ENCODE measurements around the gene INPP5B. TPM values are rescaled to one million over a fixed set of nuclear protein-coding genes. Genes with fewer than 3 reads are reported as not detected.
A peak's percentile ranks its signal among the peaks of the same experiment; 100 is the strongest.

INPP5B gene
- total RNA-seq, 2 donors from 2014 or later: 34.2 to 52.7 TPM

DNA sequence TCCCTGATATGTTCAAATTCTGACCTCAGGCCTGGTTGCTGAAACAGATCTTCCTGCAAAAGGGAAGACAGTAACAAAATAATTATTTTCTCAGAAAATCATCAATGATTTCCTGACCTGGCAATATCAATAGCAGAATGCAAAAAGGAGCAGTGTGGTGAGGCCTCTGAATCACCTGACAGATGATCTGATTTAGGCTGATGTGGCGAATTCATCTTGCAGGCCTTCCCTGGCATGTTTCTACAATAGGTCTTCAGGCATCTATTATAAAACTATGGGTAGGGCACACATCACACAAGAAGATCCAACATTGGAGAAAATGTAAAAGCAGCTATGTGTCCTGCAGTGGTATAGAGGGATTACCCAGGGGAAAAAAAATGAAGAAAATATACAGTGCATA, 80.4 kb downstream of the INPP5B start:
- Mint-ChIP-seq H3K36me3 (peaks cover 4 to 11% of the 10 kb centered on the region in 2 donors), H3K27ac (peak overlapping the region in 1 of 2 donors; percentile 57)

DNA sequence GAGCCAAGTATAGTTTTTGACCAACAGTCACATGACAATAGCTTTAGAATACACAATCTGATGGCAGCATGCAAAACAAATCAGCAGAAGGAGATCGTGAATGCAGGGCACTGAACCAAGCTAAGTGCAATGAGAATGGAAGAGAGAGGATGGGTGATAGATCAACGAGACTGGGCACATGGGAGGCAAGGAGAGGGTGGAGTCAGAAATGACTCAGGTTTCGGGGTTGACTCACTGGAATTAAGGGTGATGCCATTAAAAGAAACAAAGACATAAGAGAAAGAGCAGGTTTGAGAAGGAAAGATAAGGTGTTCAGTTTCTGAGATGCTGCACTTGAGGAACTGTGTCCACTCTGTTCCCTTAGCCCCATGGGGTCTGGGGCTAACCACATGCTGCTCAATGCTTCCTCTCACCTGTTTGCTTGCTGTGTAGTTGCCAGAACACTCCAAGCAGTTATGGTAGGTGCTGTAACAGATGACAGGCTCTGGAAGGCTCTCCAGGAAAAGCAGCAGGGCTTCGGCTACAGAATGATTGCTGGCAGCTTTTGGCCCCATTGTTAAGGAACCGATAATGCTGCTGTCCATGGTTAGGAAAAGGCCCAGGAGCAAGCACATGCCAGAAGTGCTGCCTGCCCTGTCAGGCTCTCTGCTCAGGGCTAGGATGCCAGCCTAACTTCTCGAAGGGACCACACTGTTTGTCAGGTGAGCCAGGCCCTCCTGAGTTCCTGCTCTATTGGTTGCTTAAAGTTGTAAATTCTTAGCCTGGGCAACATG, 81.3 kb downstream of the INPP5B start:
- peak overlapping the region; percentile 45 to 57 for H3K27ac Mint-ChIP-seq
- H3K9me3 Mint-ChIP-seq: no peaks in the 10 kb centered on the region
- DNase-seq (ENCODE audit: low spot score in 2 of 2) (peak in 1 of 2 donors; percentile 42), ATAC-seq (peak; percentile 88 to 94)
- peaks cover 4 to 11% of the 10 kb centered on the region in 2 donors for H3K36me3 Mint-ChIP-seq

More for the DNA sequence above, 80.4 kb downstream of the INPP5B start:
- H3K9me3 Mint-ChIP-seq: no peaks in the 10 kb centered on the region
- DNase-seq (ENCODE audit: low spot score in 2 of 2): no peak
- ATAC-seq: no peak

GRCh38 chr1:37862330-37862729, 84.5 kb downstream of the INPP5B start:
- no peak for DNase-seq (ENCODE audit: low spot score in 2 of 2)
- H3K27ac Mint-ChIP-seq: peak overlapping the region; percentile 81 to 92
- no peak for ATAC-seq
- peaks cover under 1 to 30% of the 10 kb centered on the region in 2 donors for H3K36me3 Mint-ChIP-seq
- H3K9me3 Mint-ChIP-seq: no peaks in the 10 kb centered on the region

DNA sequence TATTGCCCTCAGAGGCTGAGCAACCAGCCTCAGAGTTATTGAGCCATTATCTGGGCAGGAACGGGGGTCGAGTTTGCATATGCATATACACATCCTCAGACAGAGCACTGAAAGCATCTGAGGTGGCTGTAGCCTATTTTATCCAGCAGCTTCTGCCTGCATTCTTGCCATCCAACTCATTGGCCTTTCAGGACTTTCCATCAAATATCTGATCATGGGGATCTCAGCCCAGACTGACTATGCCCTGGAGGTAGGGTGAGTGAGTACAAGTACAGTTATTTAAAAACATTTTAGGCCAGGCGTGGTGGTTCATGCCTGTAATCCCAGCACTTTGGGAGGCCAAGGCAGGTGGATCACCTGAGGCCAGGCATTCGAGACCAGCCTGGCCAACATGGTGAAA, 85.7 kb downstream of the INPP5B start:
- no peaks in the 10 kb centered on the region for H3K9me3 Mint-ChIP-seq
- H3K36me3 Mint-ChIP-seq: peaks cover 5 to 34% of the 10 kb centered on the region in 2 donors
- ATAC-seq (no peak), DNase-seq (ENCODE audit: low spot score in 2 of 2) (no peak)
- no peak overlapping the region for H3K27ac Mint-ChIP-seq

- peak overlapping the region; percentile 95 to 97 for H3K27ac Mint-ChIP-seq
- ATAC-seq: no peak
- H3K9me3 Mint-ChIP-seq: no peaks in the 10 kb centered on the region
- DNase-seq (ENCODE audit: low spot score in 2 of 2): no peak
- peaks cover 5 to 34% of the 10 kb centered on the region in 2 donors for H3K36me3 Mint-ChIP-seq
Observed at GRCh38 chr1:37860346-37860666, 86.5 kb downstream of the INPP5B start.

GRCh38 chr1:37859507-37860345, 87.1 kb downstream of the INPP5B start, which contains the start of gene MTF1:
TSS of gene MTF1 (minus strand) at chr1:37859592. CDS start at chr1:37857658, 1,934 bp downstream.
- peak; percentile 99 for ATAC-seq

DNA sequence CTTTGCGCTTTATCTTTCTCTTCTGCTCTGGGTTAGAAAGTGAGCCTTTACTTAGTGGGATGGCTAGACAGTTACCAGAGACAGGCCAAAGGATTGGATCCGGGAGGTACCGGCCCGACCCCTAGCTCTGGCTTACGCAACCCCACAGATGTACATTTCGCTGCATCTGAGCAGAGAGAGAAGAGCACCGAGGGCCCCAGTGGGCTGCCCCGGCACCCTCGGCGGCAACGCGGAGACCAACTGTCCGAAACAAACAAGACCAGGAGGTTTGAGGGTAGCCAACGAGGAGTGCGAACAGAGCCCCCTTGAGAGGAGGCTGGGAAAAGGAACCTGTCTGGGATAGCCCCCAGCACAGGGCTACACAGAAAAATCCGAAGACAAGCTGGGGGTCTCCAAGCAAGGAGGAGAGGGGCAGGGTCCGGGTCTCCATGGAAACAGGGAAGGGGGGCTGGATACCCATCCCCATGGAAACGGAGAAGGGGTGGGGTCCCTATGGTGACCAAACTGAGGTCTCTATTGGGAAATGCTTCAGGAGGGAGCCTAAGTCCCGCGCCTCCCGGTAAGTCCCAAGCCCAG, 87.8 kb downstream of the INPP5B start:
- DNase-seq (ENCODE audit: low spot score in 2 of 2) (peak in 1 of 2 donors; percentile 10), ATAC-seq (no peak)
- H3K36me3 Mint-ChIP-seq: peaks cover 11 to 31% of the 10 kb centered on the region in 2 donors
- H3K27ac Mint-ChIP-seq: peak overlapping the region; percentile 95 to 97
- H3K9me3 Mint-ChIP-seq: no peaks in the 10 kb centered on the region

More at GRCh38 chr1:37859507-37860345, 87.1 kb downstream of the INPP5B start, which contains the start of gene MTF1:
- Mint-ChIP-seq H3K27ac (peak within 1 kb of the TSS; percentile 95 to 97), H3K9me3 (no peaks in the 10 kb centered on the region), H3K36me3 (peaks cover 5 to 34% of the 10 kb centered on the region in 2 donors)
- DNase-seq (ENCODE audit: low spot score in 2 of 2): peak; percentile 92 to 94

DNA sequence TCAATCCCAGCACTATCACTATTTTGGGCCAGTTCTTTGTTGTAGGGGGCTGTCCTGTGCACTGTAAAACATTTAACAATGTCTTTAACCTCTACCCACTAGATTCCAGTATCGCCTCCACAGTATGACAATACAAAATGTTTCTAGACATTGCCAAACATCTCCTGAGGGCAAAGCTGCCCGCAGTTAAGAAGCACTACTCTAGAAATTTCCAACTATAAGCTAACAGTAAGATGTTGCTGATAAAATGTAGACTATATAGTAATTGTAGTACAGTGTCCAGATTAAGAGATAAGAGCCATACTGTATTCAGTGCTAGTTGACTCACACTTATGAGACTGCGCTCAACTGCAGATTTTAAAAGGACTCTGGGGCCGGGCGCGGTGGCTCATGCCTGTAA, 92.4 kb downstream of the INPP5B start:
- no peak for DNase-seq (ENCODE audit: low spot score in 2 of 2)
- H3K27ac Mint-ChIP-seq: peak overlapping the region in 1 of 2 donors; percentile 74
- no peak for ATAC-seq
- H3K36me3 Mint-ChIP-seq: peaks cover 15 to 23% of the 10 kb centered on the region in 2 donors
- H3K9me3 Mint-ChIP-seq: no peaks in the 10 kb centered on the region

DNA sequence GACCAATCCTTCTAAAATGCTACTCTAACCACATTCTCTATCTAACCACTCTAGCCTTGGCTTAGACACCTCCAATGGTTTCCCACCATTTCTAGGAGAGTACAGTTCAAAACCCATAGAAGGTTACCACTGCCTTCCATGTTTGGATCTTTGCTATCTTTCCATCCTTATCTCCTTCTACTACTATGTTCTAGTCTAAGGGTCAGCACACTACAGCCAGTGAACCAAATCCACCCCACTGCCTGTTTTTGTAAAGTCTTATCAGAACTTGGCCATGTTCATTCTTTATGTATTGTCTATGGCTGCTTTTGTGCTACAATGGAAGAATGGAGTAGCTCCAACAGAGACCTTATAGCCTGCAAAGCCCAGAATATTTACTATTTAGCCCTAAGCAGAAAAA, 93.7 kb downstream of the INPP5B start:
- ATAC-seq (no peak), DNase-seq (ENCODE audit: low spot score in 2 of 2) (no peak)
- Mint-ChIP-seq H3K36me3 (peaks cover 15% of the 10 kb centered on the region in 2 donors), H3K27ac (no peak overlapping the region), H3K9me3 (no peaks in the 10 kb centered on the region)

DNA sequence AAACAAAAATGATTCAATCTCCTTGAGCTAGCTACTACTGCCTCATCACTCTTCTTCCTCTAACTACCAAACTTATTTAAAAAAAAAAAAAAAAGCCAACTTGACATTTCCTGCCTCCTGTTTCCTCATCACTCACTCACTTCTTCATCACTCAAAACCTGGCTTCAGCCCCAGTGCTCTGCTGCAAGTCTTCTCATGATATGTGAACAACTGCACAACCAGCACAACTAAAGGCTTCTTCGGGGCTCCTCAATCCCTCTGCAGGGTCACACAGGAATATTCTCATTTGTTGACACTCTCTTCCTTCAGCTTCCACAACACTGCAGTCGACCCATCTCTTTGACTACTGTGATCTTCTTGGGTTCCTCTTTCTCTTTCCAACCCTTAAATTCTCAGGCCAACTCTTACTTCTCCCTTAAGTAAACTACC, 95.1 kb downstream of the INPP5B start:
- H3K36me3 Mint-ChIP-seq: peaks cover 8 to 10% of the 10 kb centered on the region in 2 donors
- H3K9me3 Mint-ChIP-seq: no peaks in the 10 kb centered on the region
- ATAC-seq (peak; percentile 22 to 28), DNase-seq (ENCODE audit: low spot score in 2 of 2) (no peak)
- H3K27ac Mint-ChIP-seq: no peak overlapping the region

DNA sequence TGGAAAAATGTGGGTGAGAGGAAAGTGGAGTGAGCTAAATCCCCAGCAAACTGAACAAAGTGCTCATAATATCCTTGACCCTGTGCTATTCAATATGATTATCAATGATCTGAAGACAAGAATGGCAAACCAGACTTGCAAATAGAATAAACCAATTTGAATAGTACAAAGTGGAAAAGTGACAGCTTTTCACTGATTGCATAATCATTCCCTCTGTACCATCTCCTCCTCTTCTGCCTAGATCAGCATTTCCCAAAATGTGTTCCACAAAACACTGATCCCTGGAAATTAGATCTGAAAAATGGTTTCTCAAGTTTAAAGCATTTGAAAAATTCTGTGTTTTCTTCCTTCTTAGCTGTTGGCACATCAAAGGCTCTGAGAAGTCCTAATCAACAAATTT, 95.6 kb downstream of the INPP5B start:
- ATAC-seq (no peak), DNase-seq (ENCODE audit: low spot score in 2 of 2) (no peak)
- Mint-ChIP-seq H3K27ac (no peak overlapping the region), H3K9me3 (no peaks in the 10 kb centered on the region), H3K36me3 (peaks cover 8 to 10% of the 10 kb centered on the region in 2 donors)

DNA sequence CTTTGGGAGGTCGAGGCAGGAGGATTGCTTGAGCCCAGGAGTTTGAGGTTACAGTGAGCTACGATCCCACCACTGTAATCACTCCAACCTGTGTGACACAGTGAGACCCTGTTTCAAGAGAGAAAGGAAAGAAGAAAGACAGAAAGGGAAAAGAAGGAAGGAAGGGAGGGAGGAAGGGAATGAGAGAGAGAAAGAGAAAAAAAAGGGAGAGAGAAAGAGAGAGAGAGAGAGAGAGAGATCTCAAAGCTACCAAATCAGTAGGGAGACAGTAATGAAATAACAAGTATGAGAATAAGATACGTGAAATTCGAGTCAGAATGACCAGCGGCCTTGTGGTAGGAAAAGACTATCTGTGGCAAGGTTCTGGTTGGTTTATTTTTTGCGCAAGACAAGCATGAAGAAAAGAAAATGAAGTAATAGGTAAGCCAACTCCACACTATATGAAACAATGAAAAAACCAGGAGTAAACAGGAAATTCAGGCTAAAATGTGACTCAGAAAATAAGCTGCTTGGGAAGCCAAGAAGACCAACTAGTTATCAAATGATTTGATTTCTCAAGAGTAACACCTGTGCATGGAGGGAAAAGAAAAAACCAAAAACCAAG, 96.4 kb downstream of the INPP5B start:
- peaks cover 8 to 10% of the 10 kb centered on the region in 2 donors for H3K36me3 Mint-ChIP-seq
- no peak overlapping the region for H3K27ac Mint-ChIP-seq
- ATAC-seq (no peak), DNase-seq (ENCODE audit: low spot score in 2 of 2) (no peak)
- H3K9me3 Mint-ChIP-seq: no peaks in the 10 kb centered on the region

DNA sequence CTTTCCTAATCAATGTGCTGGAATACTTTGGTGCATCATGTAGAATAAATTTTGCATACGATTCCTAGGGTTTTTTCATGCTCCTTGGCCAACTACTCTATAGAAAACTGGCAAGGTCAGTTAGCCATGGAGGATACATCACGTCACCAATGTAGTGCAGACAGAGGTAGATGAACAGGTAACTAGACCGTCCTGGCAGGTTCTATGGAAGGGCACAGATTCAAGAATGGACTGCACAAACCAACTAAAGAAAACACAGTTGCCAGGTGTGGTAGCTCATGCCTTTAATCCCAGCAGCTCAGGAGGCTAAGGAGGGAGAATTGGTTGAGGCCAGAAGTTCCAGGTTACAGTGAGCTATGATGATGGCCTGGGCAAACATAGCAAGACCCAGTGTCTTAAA, 97.4 kb downstream of the INPP5B start:
- no peak for DNase-seq (ENCODE audit: low spot score in 2 of 2)
- H3K9me3 Mint-ChIP-seq: no peaks in the 10 kb centered on the region
- H3K27ac Mint-ChIP-seq: no peak overlapping the region
- H3K36me3 Mint-ChIP-seq: peaks cover 8 to 12% of the 10 kb centered on the region in 2 donors
- no peak for ATAC-seq

GRCh38 chr1:37846647-37847339, 100.1 kb downstream of the INPP5B start:
- Mint-ChIP-seq H3K27ac (peak overlapping the region; percentile 62 to 80), H3K9me3 (no peaks in the 10 kb centered on the region), H3K36me3 (peaks cover 0 to 5% of the 10 kb centered on the region in 2 donors)
- no peak for DNase-seq (ENCODE audit: low spot score in 2 of 2)
- ATAC-seq: peak; percentile 18 to 30

DNA sequence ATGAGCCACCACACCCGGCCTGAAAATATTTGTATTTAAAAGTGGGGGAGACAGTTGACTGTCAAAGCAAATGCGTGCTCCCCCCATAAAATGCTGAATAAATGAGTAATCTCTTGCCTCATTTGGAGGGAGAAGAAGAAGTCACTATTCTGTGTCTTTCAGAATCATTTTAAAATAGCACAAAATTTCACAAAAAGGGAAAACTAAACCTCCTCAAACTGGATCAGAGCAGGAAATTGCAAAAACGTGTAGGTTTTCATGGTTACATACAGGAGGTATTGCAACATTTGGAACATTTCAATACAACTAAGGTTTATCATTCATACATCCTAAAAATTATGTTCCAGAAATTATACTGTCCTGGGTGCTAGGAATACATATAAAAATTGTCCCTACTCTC, 101.1 kb downstream of the INPP5B start:
- Mint-ChIP-seq H3K36me3 (peaks cover 0 to 5% of the 10 kb centered on the region in 2 donors), H3K9me3 (no peaks in the 10 kb centered on the region), H3K27ac (peak overlapping the region in 1 of 2 donors; percentile 80)
- DNase-seq (ENCODE audit: low spot score in 2 of 2): no peak
- no peak for ATAC-seq

Data from activated naive CD4-positive, alpha-beta T cell treated with anti-CD3 and anti-CD28 coated beads, Interleukin-2, amount 50 U/mL, for 72 hours (primary cell).